Measurements from ENCODE around the gene SLC4A1. TPM values are rescaled to one million over a fixed set of nuclear protein-coding genes. Genes with fewer than 3 reads are reported as not detected.
A peak's percentile ranks its signal among the peaks of the same experiment; 100 is the strongest.

Gene SLC4A1
- total and polyA plus RNA-seq, 2 of the 13 experiments (the other 11 are each of a cell fraction or from before 2014, with no cell fraction given), result not detected

DNA sequence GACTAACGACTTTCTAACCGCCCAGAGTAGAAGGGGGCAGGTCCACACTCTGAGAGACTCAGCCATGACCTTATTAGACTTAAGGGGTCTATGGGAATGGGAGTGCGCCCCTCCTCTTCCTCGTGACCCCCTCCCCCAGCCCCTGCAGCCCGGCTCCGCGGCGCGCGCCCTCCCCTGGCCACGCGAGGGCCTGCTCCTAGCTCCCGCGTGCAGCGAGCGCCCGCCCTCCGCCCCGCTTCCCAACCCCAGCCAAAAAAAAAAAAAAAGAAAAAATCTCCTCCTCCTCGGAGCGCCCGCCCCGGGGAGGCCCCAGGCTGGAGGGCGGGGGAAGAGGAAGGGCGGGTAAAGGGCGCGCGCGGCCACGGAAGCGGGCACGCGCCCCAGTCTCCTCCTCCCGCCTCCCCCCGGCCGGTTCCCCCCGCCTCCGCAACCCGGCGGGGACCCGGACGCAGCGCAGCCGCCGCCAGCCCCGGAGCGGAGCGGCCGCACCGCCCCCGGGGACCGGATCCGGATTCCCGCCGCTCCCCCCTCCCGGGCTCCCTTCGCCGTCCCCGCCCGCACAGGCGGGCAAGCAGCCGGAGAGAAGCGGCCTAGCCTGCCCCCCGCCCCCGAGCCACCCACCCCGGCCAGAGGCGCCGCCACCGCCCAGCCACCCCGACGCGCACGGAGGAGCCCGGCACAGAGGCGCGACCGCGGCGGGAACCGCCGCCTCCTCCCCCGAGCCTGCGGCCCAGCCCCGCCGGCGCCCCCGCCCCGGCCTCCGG, 49.4 kb downstream of the SLC4A1 start (continued):
- TF ChIP-seq ZSCAN9 (CRISPR knock-in tag; IDR thresholded peaks at IDR 0.05; ENCODE audit: borderline replicate concordance) (no peak), PPARG (CRISPR knock-in tag; conservative IDR thresholded peaks at IDR 0.05) (peak; percentile 48), MXI1 (IDR thresholded peaks at IDR 0.05; ENCODE audit: borderline replicate concordance, low read depth, low read length) (peak; percentile 71; the same call in 1 of the 3 replicates), NFYC (CRISPR knock-in tag; IDR thresholded peaks at IDR 0.05) (peak; percentile 27; the same call in 1 of the 2 replicates), ZNF652 (CRISPR knock-in tag; IDR thresholded peaks at IDR 0.05; ENCODE audit: borderline replicate concordance, low read depth) (no peak), ZBTB46 (CRISPR knock-in tag; IDR thresholded peaks at IDR 0.05; ENCODE audit: borderline replicate concordance) (no peak), ZSCAN30 (CRISPR knock-in tag; IDR thresholded peaks at IDR 0.05) (no peak), ELF4 (CRISPR knock-in tag; IDR thresholded peaks at IDR 0.05; ENCODE audit: borderline replicate concordance) (no peak), ZNF142 (CRISPR knock-in tag; IDR thresholded peaks at IDR 0.05) (no peak; the same call in 1 of the 2 replicates), SP4 (CRISPR knock-in tag; IDR thresholded peaks at IDR 0.05) (peak; percentile 69; the same call in 1 of the 2 replicates)
- TF ChIP-seq, protein P1, sequence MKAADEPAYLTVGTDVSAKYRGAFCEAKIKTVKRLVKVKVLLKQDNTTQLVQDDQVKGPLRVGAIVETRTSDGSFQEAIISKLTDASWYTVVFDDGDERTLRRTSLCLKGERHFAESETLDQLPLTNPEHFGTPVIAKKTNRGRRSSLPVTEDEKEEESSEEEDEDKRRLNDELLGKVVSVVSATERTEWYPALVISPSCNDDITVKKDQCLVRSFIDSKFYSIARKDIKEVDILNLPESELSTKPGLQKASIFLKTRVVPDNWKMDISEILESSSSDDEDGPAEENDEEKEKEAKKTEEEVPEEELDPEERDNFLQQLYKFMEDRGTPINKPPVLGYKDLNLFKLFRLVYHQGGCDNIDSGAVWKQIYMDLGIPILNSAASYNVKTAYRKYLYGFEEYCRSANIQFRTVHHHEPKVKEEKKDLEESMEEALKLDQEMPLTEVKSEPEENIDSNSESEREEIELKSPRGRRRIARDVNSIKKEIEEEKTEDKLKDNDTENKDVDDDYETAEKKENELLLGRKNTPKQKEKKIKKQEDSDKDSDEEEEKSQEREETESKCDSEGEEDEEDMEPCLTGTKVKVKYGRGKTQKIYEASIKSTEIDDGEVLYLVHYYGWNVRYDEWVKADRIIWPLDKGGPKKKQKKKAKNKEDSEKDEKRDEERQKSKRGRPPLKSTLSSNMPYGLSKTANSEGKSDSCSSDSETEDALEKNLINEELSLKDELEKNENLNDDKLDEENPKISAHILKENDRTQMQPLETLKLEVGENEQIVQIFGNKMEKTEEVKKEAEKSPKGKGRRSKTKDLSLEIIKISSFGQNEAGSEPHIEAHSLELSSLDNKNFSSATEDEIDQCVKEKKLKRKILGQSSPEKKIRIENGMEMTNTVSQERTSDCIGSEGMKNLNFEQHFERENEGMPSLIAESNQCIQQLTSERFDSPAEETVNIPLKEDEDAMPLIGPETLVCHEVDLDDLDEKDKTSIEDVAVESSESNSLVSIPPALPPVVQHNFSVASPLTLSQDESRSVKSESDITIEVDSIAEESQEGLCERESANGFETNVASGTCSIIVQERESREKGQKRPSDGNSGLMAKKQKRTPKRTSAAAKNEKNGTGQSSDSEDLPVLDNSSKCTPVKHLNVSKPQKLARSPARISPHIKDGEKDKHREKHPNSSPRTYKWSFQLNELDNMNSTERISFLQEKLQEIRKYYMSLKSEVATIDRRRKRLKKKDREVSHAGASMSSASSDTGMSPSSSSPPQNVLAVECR (CRISPR knock-in tag; IDR thresholded peaks at IDR 0.05; ENCODE audit: borderline replicate concordance), result peak; percentile 67
- TF ChIP-seq, protein P2, sequence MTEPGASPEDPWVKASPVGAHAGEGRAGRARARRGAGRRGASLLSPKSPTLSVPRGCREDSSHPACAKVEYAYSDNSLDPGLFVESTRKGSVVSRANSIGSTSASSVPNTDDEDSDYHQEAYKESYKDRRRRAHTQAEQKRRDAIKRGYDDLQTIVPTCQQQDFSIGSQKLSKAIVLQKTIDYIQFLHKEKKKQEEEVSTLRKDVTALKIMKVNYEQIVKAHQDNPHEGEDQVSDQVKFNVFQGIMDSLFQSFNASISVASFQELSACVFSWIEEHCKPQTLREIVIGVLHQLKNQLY (CRISPR knock-in tag; IDR thresholded peaks at IDR 0.05), result no peak
- TF ChIP-seq, protein P3, sequence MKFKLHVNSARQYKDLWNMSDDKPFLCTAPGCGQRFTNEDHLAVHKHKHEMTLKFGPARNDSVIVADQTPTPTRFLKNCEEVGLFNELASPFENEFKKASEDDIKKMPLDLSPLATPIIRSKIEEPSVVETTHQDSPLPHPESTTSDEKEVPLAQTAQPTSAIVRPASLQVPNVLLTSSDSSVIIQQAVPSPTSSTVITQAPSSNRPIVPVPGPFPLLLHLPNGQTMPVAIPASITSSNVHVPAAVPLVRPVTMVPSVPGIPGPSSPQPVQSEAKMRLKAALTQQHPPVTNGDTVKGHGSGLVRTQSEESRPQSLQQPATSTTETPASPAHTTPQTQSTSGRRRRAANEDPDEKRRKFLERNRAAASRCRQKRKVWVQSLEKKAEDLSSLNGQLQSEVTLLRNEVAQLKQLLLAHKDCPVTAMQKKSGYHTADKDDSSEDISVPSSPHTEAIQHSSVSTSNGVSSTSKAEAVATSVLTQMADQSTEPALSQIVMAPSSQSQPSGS (CRISPR knock-in tag; IDR thresholded peaks at IDR 0.05), result 0 out of 2 replicates have a peak, but pooled peaks have one; percentile 22
